NT2/D1 (cell line): ENCODE results near the gene AOPEP.

Experiments
- DNase-seq: peaks from one replicate; pipeline ENCODE4 v3.0.0-alpha.2; 2011; ENCODE audit warnings: low read depth, low spot score
- H3K27me3 ChIP-seq: 2 replicates; pipeline ENCODE4 v1.6.0; 2011; ENCODE audit warnings: mild to moderate bottlenecking; ENCODE audit not compliant: insufficient read length, insufficient read depth
- H3K36me3 ChIP-seq: 2 replicates; pipeline ENCODE4 v1.6.1; 2011; ENCODE audit warnings: mild to moderate bottlenecking, low read length, mixed read lengths; ENCODE audit not compliant: insufficient read depth, insufficient read length
- H3K4me1 ChIP-seq: 2 replicates; pipeline ENCODE4 v1.5.1; 2011; ENCODE audit not compliant: insufficient read depth, insufficient read length
- H3K4me3 ChIP-seq: 2 replicates; pipeline ENCODE4 v1.5.1; 2011; ENCODE audit warnings: low read depth; ENCODE audit not compliant: insufficient read length
- H3K9ac ChIP-seq: 2 replicates; pipeline ENCODE4 v1.6.0; 2011; ENCODE audit warnings: low read depth; ENCODE audit not compliant: insufficient read length
- H3K9me3 ChIP-seq: 2 replicates; pipeline ENCODE4 v1.5.1; 2011; ENCODE audit warnings: mild to moderate bottlenecking, low read length; ENCODE audit not compliant: insufficient read depth
- SUZ12 ChIP-seq: IDR thresholded peaks from 2 replicates; pipeline ENCODE4 v1.6.1; 2011; ENCODE audit not compliant: insufficient read length, insufficient read depth; ENCODE audit errors: extremely low read depth
- YY1 ChIP-seq: IDR thresholded peaks from 2 replicates; pipeline ENCODE4 v1.6.1; 2011; ENCODE audit not compliant: insufficient read length, insufficient read depth
- ZNF274 ChIP-seq: IDR thresholded peaks from 2 replicates; pipeline ENCODE4 v1.6.1; 2011; ENCODE audit warnings: mild to moderate bottlenecking, low read depth, low read length

The AOPEP gene

DNA sequence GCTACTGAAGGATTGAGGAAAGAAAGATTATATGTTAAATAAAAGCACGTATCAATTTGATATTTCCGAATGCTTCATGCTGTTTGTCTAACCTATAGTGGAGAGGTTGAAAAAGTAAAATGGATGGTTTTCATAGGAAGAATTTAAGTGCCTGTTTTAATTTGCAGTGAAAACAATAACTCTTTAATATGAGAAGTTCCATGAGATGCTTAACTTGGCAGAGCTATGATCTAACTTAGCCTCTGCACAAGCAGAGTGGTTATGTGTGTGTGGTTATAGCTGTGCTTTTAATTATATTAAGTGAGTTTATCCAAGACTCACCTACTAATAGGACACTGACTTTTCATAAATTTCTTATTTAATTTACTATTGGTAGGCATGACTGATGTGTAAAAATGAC is 57.4 kb downstream of the AOPEP start:
- H3K9ac ChIP-seq, result no peak overlapping the region

DNA sequence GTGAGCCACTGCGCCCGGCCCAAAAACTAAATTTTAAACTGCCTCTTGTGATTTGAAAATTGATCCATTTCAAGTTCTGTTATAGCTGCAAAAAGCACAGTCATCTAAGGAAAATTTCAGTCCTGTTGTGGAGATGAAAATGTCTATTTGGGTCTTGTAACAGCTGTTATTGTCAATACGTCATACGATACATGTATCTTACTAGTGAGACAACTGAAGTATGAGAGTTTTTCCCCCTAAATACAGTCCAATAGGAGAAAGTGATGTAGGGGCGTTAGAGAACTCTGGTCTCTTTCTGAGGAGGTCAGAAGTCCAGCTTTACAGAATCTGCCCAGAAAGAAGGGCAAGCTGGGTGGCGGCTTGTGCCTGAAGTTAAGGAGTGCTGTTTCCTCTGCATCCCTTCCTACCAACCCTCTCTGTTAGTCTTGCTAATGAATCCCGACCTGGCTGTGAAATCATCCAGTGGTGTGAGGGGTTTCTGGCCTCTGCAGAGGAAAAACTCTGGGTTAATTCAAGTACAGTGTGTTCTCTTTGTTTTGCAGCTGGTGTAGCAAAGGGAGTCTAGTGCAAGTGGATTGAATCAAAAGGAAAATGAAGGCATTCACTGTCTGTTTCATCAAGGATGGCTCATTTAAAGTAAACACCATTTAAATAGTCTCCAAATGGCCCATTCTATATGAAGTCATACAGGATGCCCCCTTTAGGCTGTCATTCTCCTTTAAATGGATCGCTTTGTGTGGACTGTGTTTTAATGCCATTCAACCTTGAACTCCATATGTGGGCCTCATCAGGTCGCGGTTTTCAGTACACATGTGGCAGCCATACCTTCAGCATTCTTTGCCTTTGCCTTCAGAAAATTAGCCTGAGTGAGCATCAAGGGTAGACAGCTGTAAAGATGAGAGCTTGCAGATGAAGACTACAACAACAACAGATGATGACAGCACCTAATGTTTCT is 59.0 kb downstream of the AOPEP start:
- TF ChIP-seq SUZ12, result no peak
- TF ChIP-seq ZNF274, result no peak
- TF ChIP-seq YY1, result no peak
- no peaks in the 10 kb centered on the region for H3K9me3 ChIP-seq
- no peak overlapping the region for H3K9ac ChIP-seq
- no peaks in the 10 kb centered on the region for H3K27me3 ChIP-seq
- peaks cover 7% of the 10 kb centered on the region for H3K36me3 ChIP-seq
- no peak overlapping the region for H3K4me3 ChIP-seq
- no peak for DNase-seq
- peaks cover 3% of the 10 kb centered on the region for H3K4me1 ChIP-seq

More for the DNA sequence above, 57.4 kb downstream of the AOPEP start:
- H3K27me3 ChIP-seq, result no peaks in the 10 kb centered on the region
- DNase-seq, result no peak
- TF ChIP-seq SUZ12, result no peak
- TF ChIP-seq ZNF274, result no peak
- TF ChIP-seq YY1, result no peak
- no peak overlapping the region for H3K4me3 ChIP-seq
- peaks cover 3% of the 10 kb centered on the region for H3K4me1 ChIP-seq
- no peaks in the 10 kb centered on the region for H3K9me3 ChIP-seq
- peaks cover 4% of the 10 kb centered on the region for H3K36me3 ChIP-seq

DNA sequence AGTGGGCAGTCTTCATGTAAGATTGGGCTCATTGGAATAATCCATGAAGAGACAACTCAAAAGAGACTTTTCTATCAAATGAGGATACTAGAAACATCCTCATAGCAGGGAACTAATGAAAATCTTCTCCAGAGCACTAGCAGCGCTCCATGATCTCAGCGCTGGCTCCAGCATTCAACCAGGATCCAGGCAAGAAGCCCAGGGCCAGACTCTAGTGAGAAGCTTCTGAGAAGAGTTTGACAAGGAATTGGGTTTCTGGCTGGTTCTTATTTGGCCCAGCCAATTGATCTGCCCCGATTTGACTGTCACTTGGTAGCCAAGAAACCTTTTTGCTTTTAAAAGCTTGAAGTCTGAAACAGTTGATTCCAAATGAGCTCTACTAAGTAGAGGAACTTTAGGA is 60.1 kb downstream of the AOPEP start:
- TF ChIP-seq SUZ12 (no peak), YY1 (no peak), ZNF274 (no peak)
- peaks cover 10% of the 10 kb centered on the region for H3K36me3 ChIP-seq
- no peak for DNase-seq
- no peak overlapping the region for H3K4me3 ChIP-seq
- no peaks in the 10 kb centered on the region for H3K9me3 ChIP-seq
- H3K4me1 ChIP-seq, result peaks cover 3% of the 10 kb centered on the region
- no peak overlapping the region for H3K9ac ChIP-seq
- H3K27me3 ChIP-seq, result no peaks in the 10 kb centered on the region

GRCh38 chr9:94787266-94787665 is 60.8 kb downstream of the AOPEP start:
- no peak for DNase-seq
- Histone ChIP-seq H3K9me3 (no peaks in the 10 kb centered on the region), H3K9ac (no peak overlapping the region), H3K27me3 (no peaks in the 10 kb centered on the region), H3K4me1 (peaks cover 3% of the 10 kb centered on the region), H3K36me3 (peaks cover 10% of the 10 kb centered on the region), H3K4me3 (no peak overlapping the region)
- TF ChIP-seq SUZ12 (no peak), ZNF274 (no peak), YY1 (no peak)

DNA sequence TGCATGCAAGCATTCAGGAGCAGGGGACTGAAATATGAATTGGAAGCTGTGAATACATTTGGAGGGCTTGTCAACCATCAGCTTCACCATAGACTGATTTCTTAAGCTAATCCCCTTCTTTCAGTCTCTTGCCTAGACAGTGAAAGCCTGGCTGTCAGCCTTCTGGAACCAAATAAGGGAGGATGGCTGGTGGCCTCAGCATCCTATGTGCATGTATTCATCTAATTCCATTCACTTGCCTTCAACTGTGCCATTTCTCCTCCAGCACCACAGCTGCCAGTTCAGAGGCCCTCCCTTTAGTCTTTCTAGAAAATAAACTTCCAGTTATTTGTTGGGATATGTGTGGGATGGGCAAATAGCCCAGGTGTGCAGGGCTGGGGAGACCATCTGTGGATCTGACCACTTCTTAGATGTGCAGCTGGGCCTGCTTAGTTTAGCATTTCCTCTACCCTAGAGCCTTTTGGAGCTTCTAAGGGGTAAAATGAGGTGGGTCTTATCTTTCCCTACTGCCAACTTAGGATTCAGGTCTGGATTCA is 62.1 kb downstream of the AOPEP start:
- peaks cover 15% of the 10 kb centered on the region for H3K36me3 ChIP-seq

GRCh38 chr9:94791435-94791834 is 64.9 kb downstream of the AOPEP start:
- Histone ChIP-seq H3K9me3 (no peaks in the 10 kb centered on the region; the same call in 1 of the 2 replicates), H3K9ac (no peak overlapping the region), H3K4me3 (no peak overlapping the region), H3K27me3 (no peaks in the 10 kb centered on the region), H3K36me3 (peaks cover 30% of the 10 kb centered on the region), H3K4me1 (no peaks in the 10 kb centered on the region)
- no peak for TF ChIP-seq YY1
- no peak for TF ChIP-seq ZNF274
- no peak for TF ChIP-seq SUZ12
- DNase-seq, result no peak

More for the DNA sequence above, 62.1 kb downstream of the AOPEP start:
- no peaks in the 10 kb centered on the region; the same call in 1 of the 2 replicates for H3K9me3 ChIP-seq
- H3K4me1 ChIP-seq, result no peaks in the 10 kb centered on the region
- no peak for DNase-seq
- H3K27me3 ChIP-seq, result no peaks in the 10 kb centered on the region
- H3K9ac ChIP-seq, result no peak overlapping the region
- H3K4me3 ChIP-seq, result no peak overlapping the region
- no peak for TF ChIP-seq SUZ12
- TF ChIP-seq ZNF274, result no peak
- TF ChIP-seq YY1, result no peak

DNA sequence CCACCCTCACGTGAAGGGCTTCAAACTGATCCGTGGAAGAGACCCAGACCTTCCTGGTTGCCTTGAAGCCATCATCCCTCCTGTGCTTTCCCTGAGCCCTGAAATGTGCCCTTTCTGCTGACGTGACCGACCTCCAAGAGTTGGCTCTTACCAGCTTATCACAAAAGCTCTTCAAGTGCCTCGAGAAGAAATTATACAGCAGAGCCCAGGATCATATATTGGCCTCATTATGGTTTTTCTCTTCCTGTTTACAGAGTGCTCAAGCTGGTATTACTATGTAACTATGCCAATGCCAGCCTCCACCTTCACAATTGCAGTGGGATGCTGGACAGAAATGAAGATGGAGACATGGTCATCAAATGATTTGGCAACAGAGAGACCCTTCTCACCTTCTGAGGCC is 66.0 kb downstream of the AOPEP start:
- DNase-seq, result no peak
- no peaks in the 10 kb centered on the region for H3K4me1 ChIP-seq
- H3K9ac ChIP-seq, result no peak overlapping the region
- H3K9me3 ChIP-seq, result no peaks in the 10 kb centered on the region; the same call in 1 of the 2 replicates
- H3K36me3 ChIP-seq, result peaks cover 30% of the 10 kb centered on the region
- no peaks in the 10 kb centered on the region for H3K27me3 ChIP-seq
- TF ChIP-seq YY1 (no peak), SUZ12 (no peak), ZNF274 (no peak)
- H3K4me3 ChIP-seq, result no peak overlapping the region
